ENCODE data around the gene LRRC56.

GRCh38 chr11:555227-555779 is 18.0 kb downstream of the LRRC56 start:
- TF ChIP-seq ZBTB33 (IDR thresholded peaks at IDR 0.05) (no peak), CTCF (IDR thresholded peaks at IDR 0.05; ENCODE audit: low read depth, low read length, missing input control) (no peak), RAD21 (IDR thresholded peaks at IDR 0.05) (no peak), GABPA (IDR thresholded peaks at IDR 0.05 in 1 of 2, conservative IDR thresholded peaks at IDR 0.05 in 1 of 2) (no peak), TAF1 (conservative IDR thresholded peaks at IDR 0.05) (no peak), EGR1 (IDR thresholded peaks at IDR 0.05; ENCODE audit: low read depth in 2 of 2) (no peak), MAX (IDR thresholded peaks at IDR 0.05) (no peak)

Measured in liver (tissue), 3 donors.